Aorta (tissue), 5 donors: ENCODE data around the gene SDS. TPM values are rescaled to one million over a fixed set of nuclear protein-coding genes. Genes with fewer than 3 reads are reported as not detected.

Experiments
- ATAC-seq: fragments of 200-7000 bp; cut with Tn5 transposase; one replicate; pipeline ENCODE4 v1.9.1; 2022; ENCODE audit warnings: moderate library complexity; ENCODE audit not compliant: low FRiP score
- DNase-seq, 2 donors: peaks; one replicate each; pipeline ENCODE4 v3.0.0-alpha.2; 2020
- H3K27ac ChIP-seq, 2 donors: one replicate each; pipeline ENCODE4 v1.5.1; 2013; ENCODE audit warnings: low read length in 2 of 2, mild to moderate bottlenecking in 2 of 2, moderate library complexity in 2 of 2, control low read depth in 1 of 2, inconsistent platforms in 1 of 2, low read depth in 1 of 2
- H3K27me3 ChIP-seq, 2 donors: one replicate each; pipeline ENCODE4 v1.6.1; 2013; ENCODE audit warnings: control low read depth in 1 of 2, low read length in 1 of 2, mild to moderate bottlenecking in 1 of 2, moderate library complexity in 1 of 2; ENCODE audit not compliant: insufficient read depth in 2 of 2, control insufficient read depth in 1 of 2
- H3K36me3 ChIP-seq, 2 donors: one replicate each; pipeline ENCODE4 v1.6.1; 2013; ENCODE audit warnings: control low read depth in 1 of 2, low read length in 1 of 2, mild to moderate bottlenecking in 1 of 2; ENCODE audit not compliant: insufficient read depth in 2 of 2, control insufficient read depth in 1 of 2
- H3K4me1 ChIP-seq, 2 donors: one replicate each; pipeline ENCODE4 v1.6.1; 2013; ENCODE audit warnings: low read length in 2 of 2, control low read depth in 1 of 2, mild to moderate bottlenecking in 1 of 2, moderate library complexity in 1 of 2; ENCODE audit not compliant: insufficient read depth in 2 of 2, control insufficient read depth in 1 of 2
- H3K4me3 ChIP-seq, 2 donors: one replicate each; pipeline ENCODE4 v1.5.1; 2013; ENCODE audit warnings: low read length in 2 of 2, control low read depth in 1 of 2, mild to moderate bottlenecking in 1 of 2
- H3K9me3 ChIP-seq: one replicate; pipeline ENCODE4 v1.6.1; 2013; ENCODE audit warnings: mild to moderate bottlenecking, low read length; ENCODE audit not compliant: control insufficient read depth
- WGBS, 2 donors: extraction: QIAGEN DNeasy Blood & Tissue Kit; methylation state at CpG; one replicate each; pipeline ENCODE4 v1.1.7; 2013; 5-methylcytosine and 5-hydroxymethylcytosine counted together
- intact Hi-C, 2 donors: fragments of 100-400 bp; cut with DNase I; formaldehyde crosslinking; loops; one replicate each; pipeline versions ENCODE4 v1.14.2 to v1.15.0; 2022
- polyA plus RNA-seq, 2 donors: library from polyadenylated mRNA; stranded (reverse); fragments of 200-250 nt; gene quantifications; one replicate each; pipeline ENCODE4 v1.2.3, GENCODE V29; 2013
- total RNA-seq, 2 donors: library from RNA; stranded (reverse); fragmentation: NEBNext Ultra II Directional; extraction: Animal tissue kit (Norgen Biotek cat#: 25700); gene quantifications; one replicate each; pipeline ENCODE4 v1.2.1, GENCODE V29; 2021
- donor health status: healthy with polysubstance abuse.
- donor health status: Bipolar disorder and iron deficiency.
- donor health status: DM: no; HTN: no; CAD: no.
- donor health status: DM: no; HTN: no; CAD: no.
- donor health status: DM: yes; HTN: yes; CAD: no.

SDS gene
- total and polyA plus RNA-seq, 4 donors, result 1.0 to 9.9 (median 3.1) TPM

DNA sequence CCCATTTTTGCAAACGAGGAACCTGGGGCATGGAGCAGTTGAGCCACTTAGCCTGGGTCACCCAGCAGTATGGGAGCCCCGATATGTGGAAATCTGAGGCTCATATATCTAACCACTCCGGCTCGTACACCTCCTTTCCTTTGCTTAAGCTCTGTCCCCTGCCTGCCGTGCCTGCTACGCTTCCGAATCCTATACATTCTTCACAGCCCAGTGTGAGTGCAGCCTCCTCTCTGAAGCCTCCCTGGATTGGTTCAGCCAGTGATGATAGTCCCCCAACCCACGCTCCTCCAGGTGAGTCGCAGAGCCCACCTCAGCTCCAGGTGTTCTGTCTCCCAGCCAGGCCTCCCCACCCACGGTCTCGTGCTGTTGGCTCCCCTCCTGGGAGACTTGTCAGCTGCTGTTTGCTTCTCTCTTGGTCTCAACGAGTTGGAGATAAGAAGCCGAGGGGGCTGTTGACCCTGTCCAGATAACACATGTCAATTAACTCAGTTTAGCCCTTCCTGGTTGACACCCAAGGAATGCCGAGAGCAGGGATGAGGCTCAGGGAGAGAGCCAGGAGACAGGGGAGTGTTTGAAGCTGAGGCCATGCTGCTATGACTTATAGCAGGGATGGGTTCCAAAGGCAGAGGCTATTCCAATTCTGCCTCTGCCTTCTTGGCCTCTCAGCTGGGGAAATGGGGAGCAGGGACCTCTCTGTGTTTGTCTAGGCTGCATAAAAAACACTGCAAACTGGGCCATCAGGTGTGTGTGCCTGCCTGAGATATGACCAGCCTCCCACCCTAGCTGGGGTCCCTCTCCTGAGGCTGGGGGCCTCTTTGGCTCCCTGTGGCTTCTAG lies 37.5 kb upstream of the SDS start:
- Histone ChIP-seq H3K4me1 (no peaks in the 10 kb centered on the region), H3K4me3 (no peak overlapping the region), H3K27me3 (no peaks in the 10 kb centered on the region), H3K27ac (no peak overlapping the region), H3K36me3 (no peaks in the 10 kb centered on the region), H3K9me3 (peaks cover 5% of the 10 kb centered on the region)
- ATAC-seq (no peak), DNase-seq (no peak)
- WGBS, 2 donors, result 58 to 59% methylated on average over 14 of the region's 14 CpGs
- intact Hi-C loops, result no loop called here

DNA sequence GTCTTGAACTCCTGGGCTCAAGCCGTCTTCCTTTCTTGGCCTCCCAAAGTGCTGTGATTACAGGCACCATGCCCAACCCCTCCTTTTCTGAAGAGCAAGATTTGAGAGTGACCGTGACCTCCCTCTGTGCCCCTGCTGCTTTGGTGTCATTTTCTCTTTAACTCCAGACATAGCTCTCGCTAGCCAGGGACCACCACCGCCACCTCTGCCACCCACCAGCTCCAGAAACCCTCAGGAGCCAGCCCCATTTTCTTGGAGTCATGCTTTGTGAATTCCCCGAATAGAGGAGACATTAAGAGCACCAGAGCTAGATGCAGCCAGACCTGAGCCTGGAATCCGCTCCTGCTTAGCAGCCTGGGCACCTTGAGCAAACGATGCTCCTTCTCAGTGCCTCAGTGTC lies 36.6 kb upstream of the SDS start:
- no peak overlapping the region for H3K27ac ChIP-seq
- intact Hi-C loops, result no loop called here
- peaks cover 4% of the 10 kb centered on the region for H3K9me3 ChIP-seq
- WGBS, 2 donors, result 64 to 65% methylated on average over 7 of the region's 7 CpGs
- DNase-seq (no peak), ATAC-seq (no peak)
- no peaks in the 10 kb centered on the region for H3K36me3 ChIP-seq
- no peaks in the 10 kb centered on the region for H3K4me1 ChIP-seq
- H3K27me3 ChIP-seq, result no peaks in the 10 kb centered on the region
- H3K4me3 ChIP-seq, result no peak overlapping the region

DNA sequence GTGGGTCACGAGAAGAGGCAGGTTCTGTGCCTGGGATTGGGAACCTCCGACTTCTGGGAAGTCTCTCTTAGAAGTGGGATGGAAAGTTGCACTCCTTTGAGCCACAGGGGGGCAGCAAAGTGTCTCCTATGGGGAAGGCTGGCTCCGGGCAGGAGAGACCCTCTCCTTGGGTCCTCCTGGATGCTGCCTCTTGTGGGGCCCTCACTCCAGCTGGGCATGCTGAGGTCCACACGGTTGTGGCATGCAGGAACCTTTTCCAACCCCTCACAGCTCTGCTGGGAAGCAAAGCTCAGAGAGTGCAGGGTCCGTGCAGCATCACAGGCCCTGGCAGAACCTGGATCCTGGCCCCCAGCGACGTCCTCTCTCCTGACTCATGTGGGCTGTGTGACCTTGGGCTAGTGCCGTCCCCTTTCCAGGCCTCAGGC lies 35.9 kb upstream of the SDS start:
- 33 to 34% methylated on average over 8 of the region's 8 CpGs for WGBS, 2 donors
- Histone ChIP-seq H3K4me3 (no peak overlapping the region), H3K9me3 (peaks cover 2% of the 10 kb centered on the region), H3K4me1 (no peaks in the 10 kb centered on the region), H3K36me3 (no peaks in the 10 kb centered on the region), H3K27me3 (no peaks in the 10 kb centered on the region), H3K27ac (no peak overlapping the region)
- no peak for ATAC-seq
- intact Hi-C loops, result no loop called here
- DNase-seq, result no peak

DNA sequence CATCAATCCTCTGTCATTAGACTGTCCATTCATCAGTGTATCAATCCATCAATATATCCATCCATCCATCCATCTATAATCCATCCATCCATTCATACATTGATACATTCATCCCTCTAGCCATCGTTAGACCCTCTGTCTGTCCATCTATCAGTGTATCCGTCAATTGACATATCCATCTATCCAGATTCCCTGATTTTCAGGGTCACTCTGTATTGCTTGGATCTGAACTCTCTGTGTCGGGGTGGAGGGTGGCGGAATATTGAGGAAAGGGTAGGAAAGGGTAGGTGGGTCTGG lies 35.6 kb upstream of the SDS start:
- WGBS, 2 donors, result 37 to 44% methylated on average over 4 of the region's 4 CpGs
- no peak overlapping the region for H3K4me3 ChIP-seq
- no peaks in the 10 kb centered on the region for H3K36me3 ChIP-seq
- no peak overlapping the region for H3K27ac ChIP-seq
- ATAC-seq, result no peak
- DNase-seq, result no peak
- H3K27me3 ChIP-seq, result no peaks in the 10 kb centered on the region
- intact Hi-C loops, result no loop called here
- H3K4me1 ChIP-seq, result no peaks in the 10 kb centered on the region
- peaks cover 2% of the 10 kb centered on the region for H3K9me3 ChIP-seq

DNA sequence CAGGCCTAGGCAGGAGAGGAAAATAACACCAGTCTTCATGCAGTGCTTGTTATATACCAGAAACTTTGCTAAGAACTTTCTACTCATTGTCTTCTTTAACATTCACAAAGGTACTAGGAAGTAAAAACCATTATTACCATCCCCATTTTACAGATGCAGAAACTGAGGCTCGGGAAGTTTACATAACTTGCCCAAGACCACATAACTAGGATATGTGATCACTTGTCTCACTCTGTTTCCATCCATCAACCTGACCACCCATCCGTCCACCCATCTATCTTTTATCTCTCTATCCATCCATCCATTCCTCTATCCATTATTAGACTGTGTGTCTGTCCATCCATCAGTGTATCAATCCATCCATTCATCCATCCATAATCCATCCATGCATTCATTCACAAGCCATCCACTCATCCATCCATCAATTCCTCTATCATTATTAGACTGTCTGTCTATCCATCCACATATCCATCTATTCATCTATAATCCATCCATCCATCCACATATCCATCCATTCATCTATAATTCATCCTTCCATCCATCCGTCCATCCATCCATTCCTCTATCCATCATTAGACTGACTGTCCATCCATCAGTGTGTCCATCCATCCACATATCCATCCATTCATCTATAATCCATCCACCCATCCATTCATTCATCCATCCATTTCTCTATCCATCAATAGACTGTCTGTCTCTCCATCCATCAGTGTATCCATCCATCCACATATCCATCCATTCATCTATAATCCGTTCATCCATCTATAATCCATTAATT lies 35.0 kb upstream of the SDS start:
- Histone ChIP-seq H3K4me1 (no peaks in the 10 kb centered on the region), H3K27me3 (no peaks in the 10 kb centered on the region), H3K36me3 (no peaks in the 10 kb centered on the region), H3K27ac (no peak overlapping the region), H3K4me3 (no peak overlapping the region), H3K9me3 (peaks cover 2% of the 10 kb centered on the region)
- DNase-seq (no peak), ATAC-seq (no peak)
- intact Hi-C loops, result no loop called here
- WGBS, 2 donors, result 81% methylated on average over 4 of the region's 4 CpGs

DNA sequence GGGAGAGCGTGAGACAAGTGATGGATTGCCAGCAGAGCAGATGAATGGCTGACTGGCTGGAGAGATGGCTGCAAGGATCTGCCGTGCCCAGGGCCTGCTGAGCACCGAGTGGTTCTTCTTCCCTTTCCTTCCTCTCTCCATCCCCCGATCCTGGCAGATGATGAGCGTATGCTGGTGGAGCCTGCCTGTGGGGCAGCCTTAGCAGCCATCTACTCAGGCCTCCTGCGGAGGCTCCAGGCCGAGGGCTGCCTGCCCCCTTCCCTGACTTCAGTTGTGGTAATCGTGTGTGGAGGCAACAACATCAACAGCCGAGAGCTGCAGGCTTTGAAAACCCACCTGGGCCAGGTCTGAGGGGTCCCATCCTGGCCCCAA lies 34.0 kb upstream of the SDS start:
- ATAC-seq (no peak), DNase-seq (no peak)
- Histone ChIP-seq H3K27me3 (no peaks in the 10 kb centered on the region), H3K4me3 (no peak overlapping the region), H3K9me3 (no peaks in the 10 kb centered on the region), H3K4me1 (no peaks in the 10 kb centered on the region), H3K27ac (no peak overlapping the region), H3K36me3 (no peaks in the 10 kb centered on the region)
- WGBS, 2 donors, result 65 to 68% methylated on average over 9 of the region's 9 CpGs
- intact Hi-C loops, result no loop called here

DNA sequence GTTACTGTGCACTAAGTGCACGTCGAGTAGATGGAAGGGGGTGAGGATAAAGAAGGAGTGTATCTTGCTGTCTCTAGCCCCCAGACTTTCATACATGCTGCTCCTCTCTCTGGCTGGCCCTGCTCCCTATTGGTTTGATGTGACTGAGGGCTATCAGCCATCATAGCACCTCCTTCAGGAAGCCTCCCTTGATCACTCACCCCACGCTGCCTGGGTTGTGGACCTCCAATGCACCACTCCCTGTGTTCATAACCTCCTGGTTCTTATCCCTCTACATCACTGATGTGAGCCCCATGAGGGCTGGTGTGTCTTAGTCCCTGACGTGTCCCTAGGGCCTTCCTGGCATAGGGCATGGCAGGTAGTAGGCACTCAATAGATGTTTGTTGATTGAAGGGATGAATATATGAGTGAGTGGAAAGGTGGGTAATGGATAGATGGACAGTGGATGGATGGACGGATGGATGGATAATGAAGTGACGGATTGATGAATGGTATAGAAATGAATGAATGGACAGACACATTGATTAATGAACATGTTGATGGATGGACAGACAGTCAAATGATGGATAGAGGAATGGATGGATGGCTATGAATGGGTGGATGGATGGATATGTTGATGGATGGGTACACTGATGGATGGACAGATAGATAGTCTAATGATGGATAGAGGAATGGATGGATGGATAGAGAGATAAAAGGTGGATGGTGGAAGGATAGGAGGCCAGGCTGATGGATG lies 33.5 kb upstream of the SDS start:
- Histone ChIP-seq H3K9me3 (no peaks in the 10 kb centered on the region), H3K36me3 (no peaks in the 10 kb centered on the region), H3K27ac (no peak overlapping the region), H3K27me3 (no peaks in the 10 kb centered on the region), H3K4me1 (no peaks in the 10 kb centered on the region), H3K4me3 (no peak overlapping the region)
- no peak for ATAC-seq
- intact Hi-C loops, result no loop called here
- 85 to 88% methylated on average over 6 of the region's 6 CpGs for WGBS, 2 donors
- no peak for DNase-seq

DNA sequence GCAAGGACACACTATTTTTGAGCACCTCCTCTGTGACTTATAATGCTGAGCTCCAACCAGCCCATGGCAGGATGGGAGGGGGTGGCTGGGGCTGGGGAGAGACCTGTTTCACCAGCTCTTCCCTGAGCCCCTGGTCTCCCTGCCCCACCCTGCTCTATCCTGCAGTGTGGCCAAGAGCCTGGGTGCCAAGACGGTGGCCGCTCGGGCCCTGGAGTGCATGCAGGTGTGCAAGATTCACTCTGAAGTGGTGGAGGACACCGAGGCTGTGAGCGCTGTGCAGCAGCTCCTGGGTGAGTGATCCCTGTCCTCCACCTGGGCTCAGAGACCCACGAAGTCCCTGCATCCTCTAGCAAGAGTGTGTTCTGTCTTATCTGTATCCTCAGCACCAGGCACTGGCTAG lies 32.9 kb upstream of the SDS start:
- no peaks in the 10 kb centered on the region for H3K36me3 ChIP-seq
- intact Hi-C loops, result no loop called here
- ATAC-seq (no peak), DNase-seq (no peak)
- no peak overlapping the region for H3K27ac ChIP-seq
- H3K27me3 ChIP-seq, result no peaks in the 10 kb centered on the region
- WGBS, 2 donors, result 84 to 91% methylated on average over 6 of the region's 6 CpGs
- no peaks in the 10 kb centered on the region for H3K9me3 ChIP-seq
- H3K4me3 ChIP-seq, result no peak overlapping the region
- H3K4me1 ChIP-seq, result no peaks in the 10 kb centered on the region
